IMR-90 (cell line): ENCODE results near the gene CRIM1. TPM values are rescaled to one million over a fixed set of nuclear protein-coding genes. Genes with fewer than 3 reads are reported as not detected.
A peak's percentile ranks its signal among the peaks of the same experiment; 100 is the strongest.

ENCODE experiments used
- ATAC-seq: fragments of 200-7000 bp; cut with Tn5 transposase; 2 replicates; pipeline ENCODE4 v1.9.1; 2020; ENCODE audit warnings: low read depth, mild to moderate bottlenecking, moderate library complexity
- BruUV-seq: library from RNA; stranded (reverse); fragments of 400-500 nt; replicated peaks from 2 replicates; lab custom pipeline; 2021; lab: Mats Ljungman, UMichigan
- CTCF ChIA-PET: fragments of 300-600 bp; formaldehyde crosslinking; extraction: SDS; loops from one replicate; lab custom pipeline; 2021; ENCODE audit warnings: antibody characterized with exemption; lab: Yijun Ruan, JAX
- POLR2A ChIA-PET: fragments of 300-600 bp; sonication (Branson Sonifier 250); formaldehyde crosslinking; loops from one replicate; lab custom pipeline; 2022; ENCODE audit warnings: antibody characterized with exemption; ENCODE audit not compliant: unreplicated experiment; lab: Charles Lee
- DNase-seq: peaks from one replicate; pipeline ENCODE4 v3.0.0; 2013
- H2AFZ ChIP-seq: replicated peaks from 2 replicates; pipeline ENCODE3; 2013; ENCODE audit warnings: low read length, mild to moderate bottlenecking; ENCODE audit not compliant: poor library complexity
- H2AK5ac ChIP-seq: 2 replicates; pipeline ENCODE4 v1.6.1; 2013; ENCODE audit warnings: low read depth, low read length, inconsistent platforms
- H2AK9ac ChIP-seq: replicated peaks from 2 replicates; pipeline ENCODE3; 2013; ENCODE audit warnings: mild to moderate bottlenecking, low read depth, low read length, moderate library complexity; ENCODE audit not compliant: poor library complexity
- H2BK120ac ChIP-seq: 2 replicates; pipeline ENCODE4 v1.6.1; 2013; ENCODE audit warnings: low read depth, low read length, inconsistent platforms
- H2BK15ac ChIP-seq: 3 replicates; pipeline ENCODE4 v1.6.1; 2013; ENCODE audit warnings: low read depth, low read length, inconsistent platforms
- H2BK20ac ChIP-seq: 2 replicates; pipeline ENCODE4 v1.6.1; 2013; ENCODE audit warnings: low read depth, mild to moderate bottlenecking, inconsistent platforms, low read length, moderate library complexity
- H2BK5ac ChIP-seq: 2 replicates; pipeline ENCODE4 v1.6.1; 2013; ENCODE audit warnings: mild to moderate bottlenecking, low read depth, low read length, inconsistent platforms; ENCODE audit not compliant: poor library complexity, severe bottlenecking
- H3K14ac ChIP-seq: replicated peaks from 2 replicates; pipeline ENCODE4 v1.6.1; 2013; ENCODE audit warnings: low read depth, low read length, inconsistent platforms
- H3K18ac ChIP-seq: 2 replicates; pipeline ENCODE4 v1.6.1; 2013; ENCODE audit warnings: low read depth, low read length, control low read depth
- H3K23ac ChIP-seq: 2 replicates; pipeline ENCODE4 v1.6.1; 2013; ENCODE audit warnings: low read depth, low read length, inconsistent platforms
- H3K27ac ChIP-seq: 2 replicates; pipeline ENCODE4 v1.5.1; 2013; ENCODE audit warnings: mild to moderate bottlenecking, control low read depth, low read length; ENCODE audit not compliant: insufficient read depth
- H3K27me3 ChIP-seq: 2 replicates; pipeline ENCODE4 v1.6.1; 2013; ENCODE audit warnings: low read length; ENCODE audit not compliant: control insufficient read depth, insufficient read depth
- H3K36me3 ChIP-seq: 2 replicates; pipeline ENCODE4 v1.6.1; 2013; ENCODE audit warnings: low read length, mixed read lengths; ENCODE audit not compliant: control insufficient read depth, insufficient read depth
- H3K4ac ChIP-seq: 2 replicates; pipeline ENCODE4 v1.6.1; 2013; ENCODE audit warnings: low read depth, low read length, inconsistent platforms
- H3K4me1 ChIP-seq: 2 replicates; pipeline ENCODE4 v1.6.1; 2013; ENCODE audit warnings: low read length, mixed read lengths; ENCODE audit not compliant: control insufficient read depth, insufficient read depth
- H3K4me2 ChIP-seq: 2 replicates; pipeline ENCODE4 v1.6.1; 2013; ENCODE audit warnings: low read depth, mild to moderate bottlenecking, control low read depth, low read length, moderate library complexity
- H3K4me3 ChIP-seq: 2 replicates; pipeline ENCODE4 v1.5.1; 2013; ENCODE audit warnings: low read depth, mild to moderate bottlenecking, control low read depth, low read length, moderate library complexity; ENCODE audit not compliant: insufficient read depth
- H3K56ac ChIP-seq: 2 replicates; pipeline ENCODE4 v1.6.1; 2013; ENCODE audit warnings: low read length, inconsistent platforms; ENCODE audit not compliant: insufficient read depth; ENCODE audit errors: extremely low read depth
- H3K79me1 ChIP-seq, 2 experiments: 2 replicates each; pipeline ENCODE4 v1.6.1; 2013; ENCODE audit warnings: low read length in 2 of 2, inconsistent platforms in 1 of 2, low read depth in 1 of 2
- H3K9ac ChIP-seq: 2 replicates; pipeline ENCODE4 v1.6.1; 2013; ENCODE audit warnings: low read depth, low read length, control low read depth
- H3K9me1 ChIP-seq: 2 replicates; pipeline ENCODE4 v1.6.1; 2013; ENCODE audit warnings: low read length, inconsistent platforms; ENCODE audit not compliant: insufficient read depth
- H3K9me3 ChIP-seq: 2 replicates; pipeline ENCODE4 v1.6.1; 2013; ENCODE audit warnings: low read length; ENCODE audit not compliant: control insufficient read depth, insufficient read depth
- H4K20me1 ChIP-seq: 2 replicates; pipeline ENCODE4 v1.6.1; 2013; ENCODE audit warnings: low read length, inconsistent platforms; ENCODE audit not compliant: insufficient read depth
- H4K5ac ChIP-seq: 2 replicates; pipeline ENCODE4 v1.6.1; 2013; ENCODE audit warnings: mild to moderate bottlenecking, low read depth, low read length, control low read depth
- H4K8ac ChIP-seq, 2 experiments: 2 replicates each; pipeline ENCODE4 v1.6.1; 2013; ENCODE audit warnings: low read depth in 2 of 2, low read length in 2 of 2, control low read depth in 1 of 2, inconsistent platforms in 1 of 2
- H4K91ac ChIP-seq: 2 replicates; pipeline ENCODE4 v1.6.1; 2013; ENCODE audit warnings: low read depth, low read length, inconsistent platforms; ENCODE audit not compliant: insufficient read depth
- BHLHE40 ChIP-seq: fragments of 150-350 bp; IDR thresholded peaks from 2 replicates; pipeline ENCODE4 v1.6.1; 2016; ENCODE audit warnings: mild to moderate bottlenecking, low read depth, low read length
- CEBPB ChIP-seq: IDR thresholded peaks from 2 replicates; pipeline ENCODE4 v1.6.1; 2012; ENCODE audit warnings: low read depth, low read length, improper control_type of control experiment
- MAFK ChIP-seq: IDR thresholded peaks from 2 replicates; pipeline ENCODE4 v1.6.1; 2012; ENCODE audit warnings: low read depth, low read length, improper control_type of control experiment
- MAZ ChIP-seq: IDR thresholded peaks from 2 replicates; pipeline ENCODE4 v1.6.1; 2012; ENCODE audit warnings: low read depth, mild to moderate bottlenecking, low read length, improper control_type of control experiment, moderate library complexity, borderline replicate concordance
- NFE2L2 ChIP-seq: fragments of 150-350 bp; IDR thresholded peaks from 2 replicates; pipeline ENCODE4 v1.6.1; 2016; ENCODE audit warnings: low read depth, mild to moderate bottlenecking, low read length
- POLR2A ChIP-seq: IDR thresholded peaks from 2 replicates; pipeline ENCODE4 v1.6.1; 2012; ENCODE audit warnings: mild to moderate bottlenecking, low read depth, low read length
- RAD21 ChIP-seq: IDR thresholded peaks from 2 replicates; pipeline ENCODE4 v1.6.1; 2012; ENCODE audit warnings: low read length, improper control_type of control experiment
- WGBS, 2 experiments: methylation state at CpG; one replicate each; pipeline versions ENCODE4 v1.1.5 to v1.1.7; 2013; ENCODE audit warnings: missing lambda C conversion rate in 2 of 2; ENCODE audit not compliant: insufficient read length in 1 of 2; ENCODE audit errors: extremely low coverage in 2 of 2; 5-methylcytosine and 5-hydroxymethylcytosine counted together
- dilution Hi-C: fragments of 300-500 bp; cut with HindIII; formaldehyde crosslinking; loops from one replicate; pipeline ENCODE4 v1.14.3; 2018; ENCODE audit warnings: low sequenced_read_pairs; ENCODE audit not compliant: unreplicated experiment
- in situ Hi-C: fragments of 300-500 bp; cut with MboI; formaldehyde crosslinking; loops from 3 replicates; pipeline ENCODE4 v1.14.3; 2019; ENCODE audit warnings: low sequenced_read_pairs, inconsistent platforms, mixed read lengths
- intact Hi-C: fragments of 100-400 bp; cut with micrococcal nuclease; formaldehyde crosslinking; loops from 2 replicates; pipeline ENCODE4 v1.10.0; 2022
- polyA plus RNA-seq, 3 experiments: library from polyadenylated mRNA; depleted of rRNA; stranded (reverse); fragments of >200 nt; gene quantifications; 2 replicates each; pipeline ENCODE4 v1.2.3, GENCODE V29; 2012; ENCODE audit warnings: low replicate concordance in 1 of 3
- total RNA-seq: library from RNA; depleted of rRNA; stranded (reverse); fragments of >200 nt; gene quantifications from 2 replicates; pipeline ENCODE4 v1.2.3, GENCODE V29; 2012
- TF ChIP-seq, protein P1 (sequence below): fragments of 150-350 bp; IDR thresholded peaks from 2 replicates; pipeline ENCODE4 v1.6.1; 2016; ENCODE audit warnings: low read depth, mild to moderate bottlenecking, low read length, moderate library complexity, borderline replicate concordance
- TF ChIP-seq, protein P2 (sequence below): conservative IDR thresholded peaks from 2 replicates; pipeline ENCODE4 v1.5.1; 2012; ENCODE audit warnings: mild to moderate bottlenecking, low read depth, low read length, improper control_type of control experiment

Gene CRIM1
- total and polyA plus RNA-seq, 2 of the 4 experiments (the other 2 are of a cell fraction), result 285 to 490 TPM

DNA sequence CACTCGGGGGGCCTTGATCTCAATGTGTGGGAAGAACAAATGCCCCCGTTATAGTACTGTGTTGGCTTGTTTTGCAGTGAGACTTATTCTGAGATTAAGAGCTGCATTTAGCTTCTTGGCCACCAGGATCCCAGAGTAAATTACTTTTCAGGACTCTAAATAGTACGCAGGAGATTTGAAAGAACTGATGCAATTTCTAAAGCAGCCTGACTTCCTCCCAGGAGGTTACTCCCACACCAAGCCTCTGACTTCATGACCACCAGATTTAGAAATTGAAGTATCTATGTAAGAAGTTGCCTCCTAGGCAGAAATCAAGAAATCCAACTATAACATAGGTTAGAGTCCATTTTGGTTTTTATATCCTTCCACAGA, 175.4 kb downstream of the CRIM1 start:
- Histone ChIP-seq H4K20me1 (peaks cover 11% of the 10 kb centered on the region; the same call in 1 of the 2 replicates), H3K27me3 (no peaks in the 10 kb centered on the region), H3K79me1 (peaks cover 31 to 76% of the 10 kb centered on the region in 2 experiments), H3K36me3 (peaks cover 20% of the 10 kb centered on the region), H4K5ac (no peak overlapping the region), H3K4me3 (no peak overlapping the region), H3K9ac (no peak overlapping the region), H3K14ac (no peak overlapping the region), H2AK9ac (no peak overlapping the region), H2AFZ (no peak overlapping the region), H3K9me3 (no peaks in the 10 kb centered on the region), H2BK15ac (no peak overlapping the region), H3K56ac (no peak overlapping the region), H3K18ac (no peak overlapping the region), H3K9me1 (peaks cover 32% of the 10 kb centered on the region), H3K4ac (peak overlapping the region; percentile 38; the same call in 1 of the 2 replicates), H4K8ac (no peak overlapping the region), H2BK5ac (peak overlapping the region; percentile 7), H2AK5ac (0 out of 2 replicates have a peak overlapping the region, but pooled peaks have one; percentile 7), H3K4me2 (no peak overlapping the region), H3K27ac (peak overlapping the region; percentile 50; the same call in 1 of the 2 replicates), H2BK20ac (no peak overlapping the region), H3K23ac (no peak overlapping the region), H3K4me1 (peaks cover 15% of the 10 kb centered on the region), H2BK120ac (no peak overlapping the region; the same call in 1 of the 2 replicates), H4K91ac (no peak overlapping the region; the same call in 1 of the 2 replicates)
- in situ Hi-C loops (no loop called here), intact Hi-C loops (loop anchor here (5.0 kb wide), 1 partner anchor 131 kb away; no protein-coding TSS in a partner anchor), dilution Hi-C loops (no loop called here)
- peak; percentile 57 for DNase-seq
- no TSS peak for BruUV-seq
- TF ChIP-seq NFE2L2 (no peak), RAD21 (no peak; the same call in 1 of the 2 replicates), POLR2A (no peak), BHLHE40 (no peak), MAZ (no peak), CEBPB (peak; percentile 54), MAFK (no peak)
- TF ChIP-seq, protein P1, sequence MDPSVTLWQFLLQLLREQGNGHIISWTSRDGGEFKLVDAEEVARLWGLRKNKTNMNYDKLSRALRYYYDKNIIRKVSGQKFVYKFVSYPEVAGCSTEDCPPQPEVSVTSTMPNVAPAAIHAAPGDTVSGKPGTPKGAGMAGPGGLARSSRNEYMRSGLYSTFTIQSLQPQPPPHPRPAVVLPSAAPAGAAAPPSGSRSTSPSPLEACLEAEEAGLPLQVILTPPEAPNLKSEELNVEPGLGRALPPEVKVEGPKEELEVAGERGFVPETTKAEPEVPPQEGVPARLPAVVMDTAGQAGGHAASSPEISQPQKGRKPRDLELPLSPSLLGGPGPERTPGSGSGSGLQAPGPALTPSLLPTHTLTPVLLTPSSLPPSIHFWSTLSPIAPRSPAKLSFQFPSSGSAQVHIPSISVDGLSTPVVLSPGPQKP, result no peak
- TF ChIP-seq, protein P2, sequence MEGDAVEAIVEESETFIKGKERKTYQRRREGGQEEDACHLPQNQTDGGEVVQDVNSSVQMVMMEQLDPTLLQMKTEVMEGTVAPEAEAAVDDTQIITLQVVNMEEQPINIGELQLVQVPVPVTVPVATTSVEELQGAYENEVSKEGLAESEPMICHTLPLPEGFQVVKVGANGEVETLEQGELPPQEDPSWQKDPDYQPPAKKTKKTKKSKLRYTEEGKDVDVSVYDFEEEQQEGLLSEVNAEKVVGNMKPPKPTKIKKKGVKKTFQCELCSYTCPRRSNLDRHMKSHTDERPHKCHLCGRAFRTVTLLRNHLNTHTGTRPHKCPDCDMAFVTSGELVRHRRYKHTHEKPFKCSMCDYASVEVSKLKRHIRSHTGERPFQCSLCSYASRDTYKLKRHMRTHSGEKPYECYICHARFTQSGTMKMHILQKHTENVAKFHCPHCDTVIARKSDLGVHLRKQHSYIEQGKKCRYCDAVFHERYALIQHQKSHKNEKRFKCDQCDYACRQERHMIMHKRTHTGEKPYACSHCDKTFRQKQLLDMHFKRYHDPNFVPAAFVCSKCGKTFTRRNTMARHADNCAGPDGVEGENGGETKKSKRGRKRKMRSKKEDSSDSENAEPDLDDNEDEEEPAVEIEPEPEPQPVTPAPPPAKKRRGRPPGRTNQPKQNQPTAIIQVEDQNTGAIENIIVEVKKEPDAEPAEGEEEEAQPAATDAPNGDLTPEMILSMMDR, result 0 out of 2 replicates have a peak, but pooled peaks have one; percentile 19
- no peak for ATAC-seq
- ChIA-PET CTCF (interaction anchor here (1.1 to 1.5 kb wide), 2 partner anchors 177 to 178 kb away, joined by 3 read pairs; no protein-coding TSS in a partner anchor), POLR2A (no interaction called here)
- WGBS, 2 experiments, result no CpG with 5 or more reads among the region's 3 CpGs
